ENCODE results near the gene STX3.

DNA sequence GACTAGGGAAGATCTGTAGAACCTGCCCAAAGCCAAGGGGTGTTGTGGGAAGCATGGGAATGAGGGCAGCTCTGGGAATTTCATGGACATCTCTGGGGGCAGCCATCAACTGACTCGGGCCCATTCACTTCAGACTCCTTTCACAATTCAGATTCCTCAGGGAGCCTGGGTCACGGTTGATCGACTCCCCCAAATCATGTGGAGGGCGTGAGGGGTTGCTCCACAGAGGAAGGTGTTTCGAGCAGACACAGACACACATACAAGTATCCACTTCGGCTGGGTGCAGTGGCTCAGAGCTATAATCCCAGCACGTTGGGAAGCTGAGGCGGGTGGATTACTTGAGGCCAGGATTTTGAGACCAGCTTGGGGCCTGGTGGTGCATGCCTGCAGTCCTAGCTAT lies 15.7 kb downstream of the STX3 start:
- TF ChIP-seq SAP130 (CRISPR knock-in tag; IDR thresholded peaks at IDR 0.05; ENCODE audit: low read depth): no peak
- no peak for TF ChIP-seq STAG1 (CRISPR knock-in tag; IDR thresholded peaks at IDR 0.05)
- no peak for TF ChIP-seq RXRB (CRISPR knock-in tag; IDR thresholded peaks at IDR 0.05; ENCODE audit: borderline replicate concordance)
- no peak for TF ChIP-seq HDAC2 (CRISPR knock-in tag; IDR thresholded peaks at IDR 0.05)
- TF ChIP-seq TCF7L2 (IDR thresholded peaks at IDR 0.05; ENCODE audit: low read depth, low read length): no peak
